Measurements from ENCODE around the gene KRT71.

DNA sequence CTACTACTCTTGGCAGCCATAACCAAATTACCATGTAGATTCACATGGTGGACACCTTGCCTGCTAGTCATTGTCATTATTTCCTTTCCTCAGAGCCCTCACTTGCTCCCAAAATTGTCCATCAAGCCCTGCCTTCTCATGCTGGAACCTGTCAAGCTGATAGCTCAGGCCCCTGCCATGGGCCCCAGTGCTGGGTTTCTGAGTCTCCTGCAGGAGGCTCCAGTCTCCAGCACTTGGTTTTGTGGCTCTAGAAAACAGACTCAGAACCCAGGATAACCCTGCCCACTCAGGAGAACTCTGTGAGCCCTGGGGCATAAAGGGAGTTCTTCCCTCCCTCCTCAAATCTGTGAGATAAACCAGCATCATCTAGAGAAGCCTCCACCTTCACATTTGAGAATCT, 10.8 kb downstream of the KRT71 start:
- no peak for TF ChIP-seq POLR2A (IDR thresholded peaks at IDR 0.05; ENCODE audit: low read length)
- TF ChIP-seq GATA1 (IDR thresholded peaks at IDR 0.05; ENCODE audit: low read depth, low read length) = no peak

All from erythroblast (primary cell).